ENCODE data around the gene LETMD1.

- TF ChIP-seq ZBTB11 (tag by site-specific recombination; conservative IDR thresholded peaks at IDR 0.05; ENCODE audit: low read depth) (no peak), ZFP3 (tag by site-specific recombination; IDR thresholded peaks at IDR 0.05; ENCODE audit: low read depth) (no peak), REST (tag by site-specific recombination; IDR thresholded peaks at IDR 0.05) (no peak), CTCF (tag by site-specific recombination; IDR thresholded peaks at IDR 0.05) (no peak), ZBTB49 (tag by site-specific recombination; IDR thresholded peaks at IDR 0.05; ENCODE audit: low read depth) (no peak), ZNF639 (tag by site-specific recombination; IDR thresholded peaks at IDR 0.05) (no peak), ZNF274 (IDR thresholded peaks at IDR 0.05; ENCODE audit: low read length) (no peak), ZNF274 (tag by site-specific recombination; IDR thresholded peaks at IDR 0.05; ENCODE audit: borderline replicate concordance) (no peak), ZBTB26 (tag by site-specific recombination; optimal IDR thresholded peaks at IDR 0.05) (no peak), ZNF843 (tag by site-specific recombination; IDR thresholded peaks at IDR 0.05) (no peak)
Observed at GRCh38 chr12:51049525-51049924, 1.4 kb downstream of the LETMD1 start.

Measured in HEK293 (cell line).